Measurements from ENCODE around the gene IER2.

Gene IER2

GRCh38 chr19:13112555-13112954, 37.7 kb upstream of the IER2 start:
- Histone ChIP-seq H3K4me1 (peaks cover 5% of the 10 kb centered on the region), H3K9me3 (no peaks in the 10 kb centered on the region), H3K36me3 (peaks cover 58% of the 10 kb centered on the region), H3K27me3 (no peaks in the 10 kb centered on the region), H3K4me3 (ENCODE audit: low read depth, low read length) (no peak overlapping the region)
- no peak for DNase-seq
- TF ChIP-seq CTCF (IDR thresholded peaks at IDR 0.05; ENCODE audit: low read depth, low read length), result no peak

- H3K9me3 ChIP-seq, result no peaks in the 10 kb centered on the region
- peaks cover 43% of the 10 kb centered on the region for H3K36me3 ChIP-seq
- peak overlapping the region; percentile 97 for H3K4me3 ChIP-seq (ENCODE audit: low read depth, low read length)
- TF ChIP-seq CTCF (IDR thresholded peaks at IDR 0.05; ENCODE audit: low read depth, low read length), result no peak
- no peaks in the 10 kb centered on the region for H3K27me3 ChIP-seq
- no peak for DNase-seq
- peaks cover 5% of the 10 kb centered on the region for H3K4me1 ChIP-seq
These were observed 34.3 kb upstream of the IER2 start for GRCh38 chr19:13115936-13116281.

GRCh38 chr19:13116282-13117175, 33.7 kb upstream of the IER2 start, which contains the start of gene TRMT1:
Gene TRMT1 (minus strand): TSS chr19:13116740. CDS start chr19:13116399, 341 bp downstream.
- TF ChIP-seq CTCF (IDR thresholded peaks at IDR 0.05; ENCODE audit: low read depth, low read length), result no peak
- H3K36me3 ChIP-seq, result peaks cover 40% of the 10 kb centered on the region

DNA sequence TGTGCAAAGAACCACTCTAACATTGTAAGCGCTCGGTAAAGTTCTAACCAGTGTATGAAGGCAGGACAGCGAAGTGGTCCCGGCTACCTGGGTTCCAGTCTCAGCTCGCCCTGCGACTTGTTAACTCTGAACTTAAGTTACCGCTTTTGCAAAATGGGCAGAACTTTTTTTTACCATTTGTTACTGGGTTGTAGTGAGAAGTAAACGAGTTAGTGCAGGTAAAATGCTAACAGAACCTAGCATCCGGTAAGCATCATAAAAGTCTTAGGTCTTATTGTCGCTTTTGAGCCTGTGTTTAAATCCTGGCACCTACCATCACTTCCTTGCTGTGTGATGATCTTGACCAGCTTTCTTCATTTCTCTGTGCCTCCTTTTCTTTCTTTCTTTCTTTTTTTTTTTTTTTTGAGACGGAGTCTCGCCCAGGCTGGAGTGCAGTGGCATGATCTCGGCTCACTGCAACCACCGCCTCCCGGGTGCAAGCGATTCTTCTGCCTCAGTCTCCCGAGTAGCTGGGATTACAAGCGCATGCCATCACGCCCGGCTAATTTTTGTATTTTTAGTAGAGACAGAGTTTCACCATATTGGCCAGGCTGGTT, 32.9 kb upstream of the IER2 start:
- peak overlapping the region; percentile 97 for H3K4me3 ChIP-seq (ENCODE audit: low read depth, low read length)
- peaks cover 5% of the 10 kb centered on the region for H3K4me1 ChIP-seq
- H3K36me3 ChIP-seq, result peaks cover 38% of the 10 kb centered on the region
- no peaks in the 10 kb centered on the region for H3K27me3 ChIP-seq
- TF ChIP-seq CTCF (IDR thresholded peaks at IDR 0.05; ENCODE audit: low read depth, low read length), result no peak
- H3K9me3 ChIP-seq, result no peaks in the 10 kb centered on the region
- no peak for DNase-seq

More at GRCh38 chr19:13116282-13117175, 33.7 kb upstream of the IER2 start, which contains the start of gene TRMT1:
- DNase-seq, result peak; percentile 93
- H3K27me3 ChIP-seq, result no peaks in the 10 kb centered on the region
- peaks cover 5% of the 10 kb centered on the region for H3K4me1 ChIP-seq
- H3K4me3 ChIP-seq (ENCODE audit: low read depth, low read length), result peak within 1 kb of the TSS; percentile 97
- no peaks in the 10 kb centered on the region for H3K9me3 ChIP-seq

DNA sequence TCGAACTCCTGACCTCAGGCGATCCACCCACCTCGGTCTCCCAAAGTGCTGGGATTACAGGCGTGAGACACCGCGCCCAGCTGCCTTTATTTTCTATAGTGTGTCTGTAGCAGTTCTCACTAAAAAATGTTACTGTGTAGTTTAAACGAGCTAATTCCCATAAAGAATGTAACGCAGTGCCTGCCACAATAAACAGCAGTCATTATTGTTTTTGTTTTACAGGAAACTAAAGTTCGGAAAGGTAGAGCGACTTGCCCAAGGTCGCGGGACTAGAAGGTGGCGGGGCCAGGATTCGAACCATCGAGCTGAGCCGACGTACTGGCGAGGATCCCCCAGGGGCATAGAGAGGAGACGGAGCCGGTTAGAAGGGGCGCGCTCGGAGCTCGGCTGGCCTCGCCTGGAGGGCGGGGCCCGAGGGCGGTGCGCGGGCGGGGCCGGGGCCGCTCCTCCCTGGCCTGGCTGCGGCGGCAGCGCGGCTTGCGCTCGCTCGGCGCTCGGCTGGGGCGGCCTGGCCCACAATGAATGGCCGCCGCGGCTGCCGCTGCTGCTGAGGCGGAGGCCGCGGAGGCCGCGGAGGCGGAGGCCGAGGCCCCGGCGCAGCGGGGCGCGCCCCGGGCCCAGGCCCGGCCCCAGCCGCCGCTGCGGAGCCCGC, 32.3 kb upstream of the IER2 start, which contains the start of gene NACC1:
Gene NACC1, plus strand, starts transcription at position 493 of the 652 bp plus-strand sequence. CDS start 16,944 bp downstream, outside the sequence.
- H3K27me3 ChIP-seq, result no peaks in the 10 kb centered on the region
- no peaks in the 10 kb centered on the region for H3K9me3 ChIP-seq
- DNase-seq, result peak; percentile 94
- H3K4me3 ChIP-seq (ENCODE audit: low read depth, low read length), result peak within 1 kb of the TSS; percentile 97
- no peak for TF ChIP-seq CTCF (IDR thresholded peaks at IDR 0.05; ENCODE audit: low read depth, low read length)
- peaks cover 5% of the 10 kb centered on the region for H3K4me1 ChIP-seq
- peaks cover 32% of the 10 kb centered on the region for H3K36me3 ChIP-seq
